ENCODE data around the gene SKP1.

Gene SKP1

GRCh38 chr5:134162592-134162991 lies 14.2 kb downstream of the SKP1 start:
- H3K9me3 ChIP-seq (ENCODE audit: insufficient read depth, low read depth, low read length) = no peaks in the 10 kb centered on the region
- no peak overlapping the region for H2AFZ ChIP-seq (ENCODE audit: low read length)
- H3K27me3 ChIP-seq (ENCODE audit: insufficient read depth, low read length, poor library complexity, severe bottlenecking) = no peaks in the 10 kb centered on the region
- no peak for TF ChIP-seq CTCF (conservative IDR thresholded peaks at IDR 0.05; ENCODE audit: low read length)
- TF ChIP-seq EZH2phosphoT487 (IDR thresholded peaks at IDR 0.05; ENCODE audit: borderline replicate concordance) = no peak
- H3F3A ChIP-seq (ENCODE audit: low read depth) = no peaks in the 10 kb centered on the region
- H3K9me2 ChIP-seq (replicated peaks; ENCODE audit: low read depth, low read length) = no peaks in the 10 kb centered on the region
- no peak overlapping the region for H3K4me2 ChIP-seq (ENCODE audit: low read depth, low read length, poor library complexity, severe bottlenecking)
- no peak overlapping the region for H3K9ac ChIP-seq (ENCODE audit: low read depth, low read length, poor library complexity, severe bottlenecking)
- H4K20me1 ChIP-seq (ENCODE audit: insufficient read depth, low read length, poor library complexity, severe bottlenecking) = no peaks in the 10 kb centered on the region
- no peaks in the 10 kb centered on the region for H3K4me1 ChIP-seq (ENCODE audit: insufficient read depth, low read length, poor library complexity, severe bottlenecking)
- no peak overlapping the region for H3K4me3 ChIP-seq (ENCODE audit: low read length, poor library complexity, severe bottlenecking)
- H3K79me2 ChIP-seq (ENCODE audit: insufficient read depth, low read length) = no peaks in the 10 kb centered on the region
- H3K36me3 ChIP-seq (ENCODE audit: insufficient read depth, low read length) = peaks cover 47% of the 10 kb centered on the region; the same call in 1 of the 2 replicates

GRCh38 chr5:134161513-134162395 lies 15.0 kb downstream of the SKP1 start:
- Histone ChIP-seq H3K9ac (ENCODE audit: low read depth, low read length, poor library complexity, severe bottlenecking) (no peak overlapping the region), H3K9me3 (ENCODE audit: insufficient read depth, low read depth, low read length) (no peaks in the 10 kb centered on the region), H3K27me3 (ENCODE audit: insufficient read depth, low read length, poor library complexity, severe bottlenecking) (no peaks in the 10 kb centered on the region), H3K9me2 (replicated peaks; ENCODE audit: low read depth, low read length) (no peaks in the 10 kb centered on the region), H2AFZ (ENCODE audit: low read length) (no peak overlapping the region), H3F3A (ENCODE audit: low read depth) (no peaks in the 10 kb centered on the region), H4K20me1 (ENCODE audit: insufficient read depth, low read length, poor library complexity, severe bottlenecking) (no peaks in the 10 kb centered on the region), H3K4me2 (ENCODE audit: low read depth, low read length, poor library complexity, severe bottlenecking) (no peak overlapping the region), H3K4me3 (ENCODE audit: low read length, poor library complexity, severe bottlenecking) (no peak overlapping the region), H3K4me1 (ENCODE audit: insufficient read depth, low read length, poor library complexity, severe bottlenecking) (no peaks in the 10 kb centered on the region), H3K79me2 (ENCODE audit: insufficient read depth, low read length) (no peaks in the 10 kb centered on the region), H3K36me3 (ENCODE audit: insufficient read depth, low read length) (peaks cover 43% of the 10 kb centered on the region; the same call in 1 of the 2 replicates)
- no peak for TF ChIP-seq CTCF (conservative IDR thresholded peaks at IDR 0.05; ENCODE audit: low read length)
- TF ChIP-seq EZH2phosphoT487 (IDR thresholded peaks at IDR 0.05; ENCODE audit: borderline replicate concordance) = no peak

GRCh38 chr5:134153657-134154056 lies 23.1 kb downstream of the SKP1 start:
- Histone ChIP-seq H3K4me2 (ENCODE audit: low read depth, low read length, poor library complexity, severe bottlenecking) (no peak overlapping the region), H2AFZ (ENCODE audit: low read length) (no peak overlapping the region), H3K9ac (ENCODE audit: low read depth, low read length, poor library complexity, severe bottlenecking) (no peak overlapping the region), H3K9me3 (ENCODE audit: insufficient read depth, low read depth, low read length) (no peaks in the 10 kb centered on the region), H3K27me3 (ENCODE audit: insufficient read depth, low read length, poor library complexity, severe bottlenecking) (no peaks in the 10 kb centered on the region), H3K4me3 (ENCODE audit: low read length, poor library complexity, severe bottlenecking) (no peak overlapping the region), H3K4me1 (ENCODE audit: insufficient read depth, low read length, poor library complexity, severe bottlenecking) (no peaks in the 10 kb centered on the region), H3F3A (ENCODE audit: low read depth) (no peaks in the 10 kb centered on the region), H3K79me2 (ENCODE audit: insufficient read depth, low read length) (no peaks in the 10 kb centered on the region), H4K20me1 (ENCODE audit: insufficient read depth, low read length, poor library complexity, severe bottlenecking) (no peaks in the 10 kb centered on the region), H3K36me3 (ENCODE audit: insufficient read depth, low read length) (peaks cover 67% of the 10 kb centered on the region; the same call in 1 of the 2 replicates), H3K9me2 (replicated peaks; ENCODE audit: low read depth, low read length) (no peaks in the 10 kb centered on the region)
- TF ChIP-seq CTCF (conservative IDR thresholded peaks at IDR 0.05; ENCODE audit: low read length) (no peak), EZH2phosphoT487 (IDR thresholded peaks at IDR 0.05; ENCODE audit: borderline replicate concordance) (no peak)

Data from Loucy (cell line).